ENCODE measurements around the gene HTR7.

HTR7 gene

GRCh38 chr10:90842725-90843124 lies 15.1 kb downstream of the HTR7 start:
- TF ChIP-seq ZBTB7A (IDR thresholded peaks at IDR 0.05; ENCODE audit: low read depth) (no peak), YY1 (IDR thresholded peaks at IDR 0.05; ENCODE audit: low read depth) (no peak), RAD21 (IDR thresholded peaks at IDR 0.05; ENCODE audit: low read depth) (no peak), EP300 (IDR thresholded peaks at IDR 0.05; ENCODE audit: borderline replicate concordance) (no peak), CREB1 (IDR thresholded peaks at IDR 0.05; ENCODE audit: low read depth) (no peak), REST (IDR thresholded peaks at IDR 0.05; ENCODE audit: low read depth) (no peak), TEAD4 (IDR thresholded peaks at IDR 0.05) (no peak), FOXM1 (IDR thresholded peaks at IDR 0.05; ENCODE audit: borderline replicate concordance, low read depth) (no peak), TCF12 (IDR thresholded peaks at IDR 0.05; ENCODE audit: low read depth) (no peak), CEBPB (IDR thresholded peaks at IDR 0.05) (no peak), TAF1 (IDR thresholded peaks at IDR 0.05; ENCODE audit: low read depth) (no peak)
- TF ChIP-seq, protein P1, sequence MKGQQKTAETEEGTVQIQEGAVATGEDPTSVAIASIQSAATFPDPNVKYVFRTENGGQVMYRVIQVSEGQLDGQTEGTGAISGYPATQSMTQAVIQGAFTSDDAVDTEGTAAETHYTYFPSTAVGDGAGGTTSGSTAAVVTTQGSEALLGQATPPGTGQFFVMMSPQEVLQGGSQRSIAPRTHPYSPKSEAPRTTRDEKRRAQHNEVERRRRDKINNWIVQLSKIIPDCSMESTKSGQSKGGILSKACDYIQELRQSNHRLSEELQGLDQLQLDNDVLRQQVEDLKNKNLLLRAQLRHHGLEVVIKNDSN (IDR thresholded peaks at IDR 0.05), result no peak

DNA sequence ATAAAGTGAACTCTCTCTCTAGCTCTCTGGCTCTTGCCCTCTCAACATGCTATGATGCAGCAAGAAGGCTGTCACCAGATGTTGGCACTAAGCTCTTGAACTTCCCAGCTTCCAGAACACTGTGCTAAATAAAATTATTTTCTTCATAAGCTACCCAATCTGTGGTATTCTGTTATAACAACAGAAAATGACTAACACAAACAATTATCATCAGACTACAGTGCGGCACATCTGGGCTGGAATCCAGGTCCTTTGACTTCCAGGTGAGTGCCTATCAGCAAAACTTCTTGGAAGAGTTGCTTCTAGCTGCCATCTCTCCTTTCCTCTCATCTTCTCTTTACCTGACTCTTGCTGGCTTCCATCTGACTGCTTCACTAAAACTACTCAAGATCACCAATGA lies 20.4 kb downstream of the HTR7 start:
- TF ChIP-seq RAD21 (IDR thresholded peaks at IDR 0.05; ENCODE audit: low read depth), result no peak
- no peak for TF ChIP-seq ZBTB7A (IDR thresholded peaks at IDR 0.05; ENCODE audit: low read depth)

DNA sequence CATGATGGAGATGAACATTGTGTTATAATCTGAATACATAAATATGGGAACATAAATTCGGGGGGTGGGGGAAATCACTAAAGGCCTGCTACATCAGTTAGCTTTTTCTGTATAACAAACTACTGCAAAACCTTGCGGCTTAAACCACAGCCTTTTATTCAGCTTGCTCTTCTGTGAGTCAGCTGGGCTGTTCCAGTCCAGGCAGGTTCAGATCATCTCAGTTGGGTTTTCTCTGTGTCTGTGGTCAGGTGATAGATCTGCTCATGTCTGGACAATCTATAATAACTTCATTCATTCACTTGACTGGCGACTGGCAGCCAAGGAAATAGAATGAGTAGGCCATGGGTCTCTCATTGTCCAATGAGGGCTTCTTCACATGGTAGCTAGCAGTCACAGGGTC lies 23.5 kb downstream of the HTR7 start:
- TF ChIP-seq, protein P2, sequence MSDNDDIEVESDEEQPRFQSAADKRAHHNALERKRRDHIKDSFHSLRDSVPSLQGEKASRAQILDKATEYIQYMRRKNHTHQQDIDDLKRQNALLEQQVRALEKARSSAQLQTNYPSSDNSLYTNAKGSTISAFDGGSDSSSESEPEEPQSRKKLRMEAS (IDR thresholded peaks at IDR 0.05), result no peak
- TF ChIP-seq, protein P1 (IDR thresholded peaks at IDR 0.05), result no peak
- TF ChIP-seq FOXM1 (IDR thresholded peaks at IDR 0.05; ENCODE audit: borderline replicate concordance, low read depth) (no peak), NFIC (IDR thresholded peaks at IDR 0.05) (no peak), REST (IDR thresholded peaks at IDR 0.05; ENCODE audit: low read depth) (no peak), YY1 (IDR thresholded peaks at IDR 0.05; ENCODE audit: low read depth) (no peak)

DNA sequence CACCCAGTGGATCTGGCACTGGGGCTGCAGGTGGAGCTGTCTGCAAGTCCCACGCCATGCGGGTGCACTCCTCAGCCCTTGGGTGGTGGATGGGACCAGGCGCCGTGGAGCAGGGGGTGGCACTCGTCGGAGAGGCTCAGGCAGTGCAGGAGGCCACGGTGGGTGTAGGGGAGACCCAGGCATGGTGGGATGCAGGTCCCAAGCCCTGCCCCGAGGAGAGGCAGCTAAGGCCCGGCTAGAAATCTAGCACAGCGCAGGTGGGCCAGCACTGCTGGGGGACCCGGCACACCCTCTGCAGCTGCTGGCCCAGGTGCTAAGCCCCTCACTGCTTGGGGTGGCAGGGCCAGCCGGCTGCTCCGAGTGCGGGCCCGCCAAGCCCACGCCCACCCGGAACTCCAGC lies 25.7 kb downstream of the HTR7 start:
- TF ChIP-seq EP300 (IDR thresholded peaks at IDR 0.05; ENCODE audit: borderline replicate concordance) (no peak), TCF12 (IDR thresholded peaks at IDR 0.05; ENCODE audit: low read depth) (no peak), EGR1 (IDR thresholded peaks at IDR 0.05) (no peak), TAF1 (IDR thresholded peaks at IDR 0.05; ENCODE audit: low read depth) (no peak), REST (IDR thresholded peaks at IDR 0.05; ENCODE audit: low read depth) (no peak), RAD21 (IDR thresholded peaks at IDR 0.05; ENCODE audit: low read depth) (no peak), TEAD4 (IDR thresholded peaks at IDR 0.05) (no peak), FOXM1 (IDR thresholded peaks at IDR 0.05; ENCODE audit: borderline replicate concordance, low read depth) (no peak), YY1 (IDR thresholded peaks at IDR 0.05; ENCODE audit: low read depth) (no peak), ZBTB7A (IDR thresholded peaks at IDR 0.05; ENCODE audit: low read depth) (no peak), NFIC (IDR thresholded peaks at IDR 0.05) (no peak), CREB1 (IDR thresholded peaks at IDR 0.05; ENCODE audit: low read depth) (no peak), CEBPB (IDR thresholded peaks at IDR 0.05) (no peak)
- TF ChIP-seq, protein P1 (IDR thresholded peaks at IDR 0.05), result no peak
- TF ChIP-seq, protein P2 (IDR thresholded peaks at IDR 0.05), result no peak

DNA sequence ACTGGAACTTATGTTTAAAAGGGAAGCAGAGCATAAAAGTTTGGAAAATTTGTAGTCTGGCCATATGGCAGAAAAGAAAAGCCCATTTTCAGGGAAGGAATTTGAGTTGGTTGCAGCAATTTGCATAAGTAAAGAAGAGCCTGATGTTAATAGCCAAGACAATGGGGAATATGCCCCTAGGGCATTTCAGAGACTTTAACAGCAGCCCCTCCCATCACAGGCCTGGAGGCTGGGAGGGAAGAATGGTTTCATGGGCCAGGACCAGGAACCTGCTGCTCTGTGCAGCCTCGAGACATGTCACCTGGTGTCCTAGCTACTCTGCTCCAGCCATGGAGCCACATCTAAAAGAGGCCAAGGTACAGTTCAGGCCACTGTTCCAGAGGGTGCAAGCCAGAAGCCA lies 35.3 kb downstream of the HTR7 start:
- TF ChIP-seq FOXM1 (IDR thresholded peaks at IDR 0.05; ENCODE audit: borderline replicate concordance, low read depth) (no peak), TEAD4 (IDR thresholded peaks at IDR 0.05) (no peak)

Measured in Ishikawa (cell line).